Vagina (tissue), 2 donors: ENCODE data around the gene ARPC4.

Experiments
- POLR2A ChIP-seq, 2 donors: fragments of 450-650 bp; IDR thresholded peaks; one replicate each; pipeline ENCODE4 v1.6.1; 2017; ENCODE audit warnings: antibody characterized with exemption in 2 of 2, mild to moderate bottlenecking in 2 of 2, moderate library complexity in 2 of 2
- POLR2AphosphoS5 ChIP-seq, 2 donors: sonication (generic); formaldehyde crosslinking; IDR thresholded peaks; one replicate each; pipeline ENCODE4 v1.9.0; 2017; ENCODE audit warnings: antibody characterized with exemption in 2 of 2, mild to moderate bottlenecking in 2 of 2, low read depth in 1 of 2; ENCODE audit not compliant: insufficient read depth in 1 of 2

GRCh38 chr3:9831253-9831652, 38.4 kb downstream of the ARPC4 start:
- TF ChIP-seq POLR2A (IDR thresholded peaks at IDR 0.05) (no peak), POLR2AphosphoS5 (IDR thresholded peaks at IDR 0.05; ENCODE audit: insufficient read depth in 1 of 2, low read depth in 1 of 2) (no peak)
